Transverse colon (tissue), 4 donors: ENCODE measurements around the gene SCAPER.

Experiments
- EP300 ChIP-seq: sonication (generic); formaldehyde crosslinking; IDR thresholded peaks from one replicate; pipeline ENCODE4 v1.6.1; 2017; ENCODE audit warnings: antibody characterized with exemption, low read depth
- POLR2A ChIP-seq: fragments of 450-650 bp; IDR thresholded peaks from one replicate; pipeline ENCODE4 v1.6.1; 2016; ENCODE audit warnings: antibody characterized with exemption, mild to moderate bottlenecking, moderate library complexity
- POLR2AphosphoS5 ChIP-seq, 3 donors: sonication (generic); formaldehyde crosslinking; IDR thresholded peaks; one replicate each; pipeline ENCODE4 v1.6.1; 2016; ENCODE audit warnings: antibody characterized with exemption in 3 of 3
- TF ChIP-seq, protein P1 (sequence below), 5 experiments: fragments of 200-600 bp in 3 of 5; fragments of 450-650 bp in 2 of 5; sonication (generic) in 3 of 5; IDR thresholded peaks; 1 replicate in 2 of 5; 2 replicates in 3 of 5; pipeline ENCODE4 v1.5.1; 2016 to 2017; ENCODE audit warnings: antibody characterized with exemption in 5 of 5, inconsistent platforms in 3 of 5, mild to moderate bottlenecking in 2 of 5, moderate library complexity in 1 of 5

DNA sequence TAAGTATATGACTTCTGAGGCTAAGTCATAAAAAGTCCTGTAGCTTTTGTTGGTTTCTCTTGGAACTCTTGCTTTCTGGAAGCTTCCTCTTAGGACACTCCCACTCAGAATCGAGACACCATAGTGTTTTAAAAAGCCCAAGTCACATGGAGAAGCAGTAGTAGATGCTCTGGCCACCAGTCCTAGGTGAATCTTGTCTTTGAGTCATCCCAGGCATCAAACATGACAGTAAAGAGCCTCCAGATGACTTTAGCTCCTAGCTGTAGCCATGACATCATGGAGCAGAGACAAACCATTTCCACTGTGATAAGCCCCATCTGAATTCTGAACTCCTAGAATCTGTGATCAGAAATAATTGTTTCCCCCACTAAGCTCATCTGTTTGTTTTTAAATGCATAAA, 526.4 kb downstream of the SCAPER start:
- TF ChIP-seq, protein P1, sequence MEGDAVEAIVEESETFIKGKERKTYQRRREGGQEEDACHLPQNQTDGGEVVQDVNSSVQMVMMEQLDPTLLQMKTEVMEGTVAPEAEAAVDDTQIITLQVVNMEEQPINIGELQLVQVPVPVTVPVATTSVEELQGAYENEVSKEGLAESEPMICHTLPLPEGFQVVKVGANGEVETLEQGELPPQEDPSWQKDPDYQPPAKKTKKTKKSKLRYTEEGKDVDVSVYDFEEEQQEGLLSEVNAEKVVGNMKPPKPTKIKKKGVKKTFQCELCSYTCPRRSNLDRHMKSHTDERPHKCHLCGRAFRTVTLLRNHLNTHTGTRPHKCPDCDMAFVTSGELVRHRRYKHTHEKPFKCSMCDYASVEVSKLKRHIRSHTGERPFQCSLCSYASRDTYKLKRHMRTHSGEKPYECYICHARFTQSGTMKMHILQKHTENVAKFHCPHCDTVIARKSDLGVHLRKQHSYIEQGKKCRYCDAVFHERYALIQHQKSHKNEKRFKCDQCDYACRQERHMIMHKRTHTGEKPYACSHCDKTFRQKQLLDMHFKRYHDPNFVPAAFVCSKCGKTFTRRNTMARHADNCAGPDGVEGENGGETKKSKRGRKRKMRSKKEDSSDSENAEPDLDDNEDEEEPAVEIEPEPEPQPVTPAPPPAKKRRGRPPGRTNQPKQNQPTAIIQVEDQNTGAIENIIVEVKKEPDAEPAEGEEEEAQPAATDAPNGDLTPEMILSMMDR (IDR thresholded peaks at IDR 0.05), result no peak
- TF ChIP-seq POLR2A, result no peak
- no peak for TF ChIP-seq EP300
- TF ChIP-seq POLR2AphosphoS5 (IDR thresholded peaks at IDR 0.05), result no peak
